Measurements from ENCODE around the gene LSR. TPM values are rescaled to one million over a fixed set of nuclear protein-coding genes. Genes with fewer than 3 reads are reported as not detected.
"Not testable (repeated sequence)": the region's sequence is repeated elsewhere in the genome, so short reads cannot be mapped to it uniquely, and the experiment has no call there.

Gene LSR
- total RNA-seq, 2 donors from 2014 or later: 7.5 to 7.6 TPM

GRCh38 chr19:35216833-35217648 is 31.8 kb upstream of the LSR start:
- ATAC-seq (peak in 1 of 2 donors; percentile 19), DNase-seq (no peak)
- intact Hi-C loops (cut with DNase I): no loop called here

- intact Hi-C loops (cut with DNase I): no loop called here
These were observed 31.2 kb upstream of the LSR start for GRCh38 chr19:35217649-35217990.

GRCh38 chr19:35219008-35219407 is 29.8 kb upstream of the LSR start:
- intact Hi-C loops (cut with DNase I): no loop called here
- ATAC-seq: no peak
- no peak for DNase-seq

More at GRCh38 chr19:35217649-35217990, 31.2 kb upstream of the LSR start:
- no peak for DNase-seq
- no peak for ATAC-seq

GRCh38 chr19:35220315-35220921 is 28.4 kb upstream of the LSR start:
- intact Hi-C loops (cut with DNase I): no loop called here
- ATAC-seq: no peak
- DNase-seq: no peak

GRCh38 chr19:35220973-35221590 is 27.7 kb upstream of the LSR start:
- intact Hi-C loops (cut with DNase I); DNase-seq; ATAC-seq: not testable (repeated sequence)

- no peak for ATAC-seq
- intact Hi-C loops (cut with DNase I): no loop called here
- no peak for DNase-seq
These were observed 26.3 kb upstream of the LSR start for GRCh38 chr19:35222373-35223015.

GRCh38 chr19:35223084-35223790 is 25.6 kb upstream of the LSR start:
- no peak for ATAC-seq
- no peak for DNase-seq
- intact Hi-C loops (cut with DNase I): no loop called here

- DNase-seq (no peak), ATAC-seq (peak in 1 of 2 donors; percentile 11)
- intact Hi-C loops (cut with DNase I): no loop called here
These were observed 24.8 kb upstream of the LSR start for GRCh38 chr19:35223862-35224505.

- ATAC-seq (peak; percentile 34 to 52), DNase-seq (no peak)
- intact Hi-C loops (cut with DNase I): no loop called here
These were observed 23.9 kb upstream of the LSR start for GRCh38 chr19:35224681-35225571.

GRCh38 chr19:35225951-35226350 is 22.9 kb upstream of the LSR start:
- DNase-seq: no peak
- intact Hi-C loops (cut with DNase I): no loop called here
- no peak for ATAC-seq

GRCh38 chr19:35226748-35227147 is 22.1 kb upstream of the LSR start:
- no peak for DNase-seq

GRCh38 chr19:35228177-35228930 is 20.4 kb upstream of the LSR start, which contains the start of gene FAM187B:
TSS of gene FAM187B (minus strand) at chr19:35228739. CDS start at chr19:35228680, 59 bp downstream.
- no peak for ATAC-seq
- intact Hi-C loops (cut with DNase I): no loop called here
- no peak for DNase-seq

More at GRCh38 chr19:35226748-35227147, 22.1 kb upstream of the LSR start:
- ATAC-seq: no peak
- intact Hi-C loops (cut with DNase I): no loop called here

GRCh38 chr19:35229601-35230000 is 19.2 kb upstream of the LSR start:
- ATAC-seq: no peak
- intact Hi-C loops (cut with DNase I): no loop called here
- DNase-seq: no peak

GRCh38 chr19:35231956-35232645 is 16.7 kb upstream of the LSR start:
- ATAC-seq (no peak), DNase-seq (no peak)
- intact Hi-C loops (cut with DNase I): no loop called here

GRCh38 chr19:35232912-35233311 is 15.9 kb upstream of the LSR start:
- ATAC-seq (no peak), DNase-seq (no peak)
- intact Hi-C loops (cut with DNase I): no loop called here

- intact Hi-C loops (cut with DNase I): no loop called here
- ATAC-seq: no peak
- DNase-seq: no peak
These were observed 12.0 kb upstream of the LSR start for GRCh38 chr19:35236638-35237400.
